Endothelial cell of umbilical vein (primary cell): ENCODE data around the gene CADPS.

Source experiments
- EZH2 ChIP-seq: IDR thresholded peaks from 2 replicates; pipeline ENCODE4 v1.6.1; 2012; ENCODE audit warnings: borderline replicate concordance, low read depth, mild to moderate bottlenecking, moderate library complexity, low read length, inconsistent platforms; ENCODE audit not compliant: severe bottlenecking
- FOS ChIP-seq: IDR thresholded peaks from 2 replicates; pipeline ENCODE4 v1.6.1; 2011; ENCODE audit warnings: mild to moderate bottlenecking, low read length, moderate library complexity, borderline replicate concordance; ENCODE audit not compliant: insufficient read depth
- GATA2 ChIP-seq: IDR thresholded peaks from 2 replicates; pipeline ENCODE4 v1.7.0; 2011; ENCODE audit warnings: low read depth, mild to moderate bottlenecking, moderate library complexity, mixed read lengths, low read length; ENCODE audit not compliant: insufficient read length, insufficient read depth
- JUN ChIP-seq: IDR thresholded peaks from 2 replicates; pipeline ENCODE4 v1.6.1; 2011; ENCODE audit warnings: borderline replicate concordance, low read depth; ENCODE audit not compliant: insufficient read length, insufficient read depth
- MYC ChIP-seq: IDR thresholded peaks from one replicate; pipeline ENCODE4 v1.6.1; 2011; ENCODE audit warnings: mild to moderate bottlenecking, low read depth, low read length
- POLR2A ChIP-seq: IDR thresholded peaks from 2 replicates; pipeline ENCODE4 v1.6.1; 2012; ENCODE audit warnings: low read depth, mild to moderate bottlenecking, control low read depth, low read length
- POLR2AphosphoS5 ChIP-seq: IDR thresholded peaks from 2 replicates; pipeline ENCODE4 v1.6.1; 2012; ENCODE audit warnings: low read depth, mild to moderate bottlenecking, control low read depth, low read length, moderate library complexity; ENCODE audit not compliant: insufficient read depth
- TF ChIP-seq, protein P1 (sequence below), 2 donors: IDR thresholded peaks; 1 replicate in 1 of 2; 2 replicates in 1 of 2; pipeline ENCODE4 v1.5.1; 2011; ENCODE audit warnings: low read length in 2 of 2, mild to moderate bottlenecking in 2 of 2, moderate library complexity in 2 of 2, control low read depth in 1 of 2, inconsistent platforms in 1 of 2, low read depth in 1 of 2; ENCODE audit not compliant: insufficient read depth in 1 of 2; ENCODE audit errors: extremely low read depth in 1 of 2
- TF ChIP-seq, protein P2 (sequence below): IDR thresholded peaks from 2 replicates; pipeline ENCODE4 v1.6.1; 2011; ENCODE audit not compliant: insufficient read depth, insufficient read length

DNA sequence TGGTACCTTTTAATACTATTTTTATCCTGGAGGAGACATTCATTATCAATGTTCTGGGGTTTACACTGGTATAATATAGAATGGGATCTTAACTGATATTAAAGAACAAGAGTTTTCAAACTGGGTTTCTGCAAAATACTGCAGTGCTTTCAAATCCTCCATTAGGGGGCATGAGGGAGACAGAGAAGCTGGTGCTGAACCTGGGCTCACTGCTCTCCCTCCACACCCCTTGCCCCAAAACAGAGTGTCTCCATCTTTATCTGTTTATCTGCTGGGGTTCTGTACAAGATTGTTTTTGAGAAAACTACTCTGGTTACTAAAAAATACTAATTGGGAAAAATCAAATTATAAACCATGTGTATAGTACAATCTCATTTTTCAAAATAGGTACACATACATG lies 41.7 kb downstream of the CADPS start:
- TF ChIP-seq, protein P1, sequence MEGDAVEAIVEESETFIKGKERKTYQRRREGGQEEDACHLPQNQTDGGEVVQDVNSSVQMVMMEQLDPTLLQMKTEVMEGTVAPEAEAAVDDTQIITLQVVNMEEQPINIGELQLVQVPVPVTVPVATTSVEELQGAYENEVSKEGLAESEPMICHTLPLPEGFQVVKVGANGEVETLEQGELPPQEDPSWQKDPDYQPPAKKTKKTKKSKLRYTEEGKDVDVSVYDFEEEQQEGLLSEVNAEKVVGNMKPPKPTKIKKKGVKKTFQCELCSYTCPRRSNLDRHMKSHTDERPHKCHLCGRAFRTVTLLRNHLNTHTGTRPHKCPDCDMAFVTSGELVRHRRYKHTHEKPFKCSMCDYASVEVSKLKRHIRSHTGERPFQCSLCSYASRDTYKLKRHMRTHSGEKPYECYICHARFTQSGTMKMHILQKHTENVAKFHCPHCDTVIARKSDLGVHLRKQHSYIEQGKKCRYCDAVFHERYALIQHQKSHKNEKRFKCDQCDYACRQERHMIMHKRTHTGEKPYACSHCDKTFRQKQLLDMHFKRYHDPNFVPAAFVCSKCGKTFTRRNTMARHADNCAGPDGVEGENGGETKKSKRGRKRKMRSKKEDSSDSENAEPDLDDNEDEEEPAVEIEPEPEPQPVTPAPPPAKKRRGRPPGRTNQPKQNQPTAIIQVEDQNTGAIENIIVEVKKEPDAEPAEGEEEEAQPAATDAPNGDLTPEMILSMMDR (IDR thresholded peaks at IDR 0.05; ENCODE audit: extremely low read depth in 1 of 2, insufficient read depth in 1 of 2, low read depth in 1 of 2, low read length in 2 of 2), result no peak
- no peak for TF ChIP-seq GATA2
- TF ChIP-seq, protein P2, sequence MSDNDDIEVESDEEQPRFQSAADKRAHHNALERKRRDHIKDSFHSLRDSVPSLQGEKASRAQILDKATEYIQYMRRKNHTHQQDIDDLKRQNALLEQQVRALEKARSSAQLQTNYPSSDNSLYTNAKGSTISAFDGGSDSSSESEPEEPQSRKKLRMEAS, result no peak
- no peak for TF ChIP-seq POLR2A
- TF ChIP-seq EZH2, result no peak
- TF ChIP-seq JUN, result no peak
- TF ChIP-seq POLR2AphosphoS5, result no peak
- TF ChIP-seq FOS, result no peak
- TF ChIP-seq MYC, result no peak
